Vagina (tissue), 2 donors: ENCODE measurements around the gene BET1L.

ENCODE experiments used
- POLR2A ChIP-seq, 2 donors: fragments of 450-650 bp; IDR thresholded peaks; one replicate each; pipeline ENCODE4 v1.6.1; 2017; ENCODE audit warnings: antibody characterized with exemption in 2 of 2, mild to moderate bottlenecking in 2 of 2, moderate library complexity in 2 of 2
- POLR2AphosphoS5 ChIP-seq, 2 donors: sonication (generic); formaldehyde crosslinking; IDR thresholded peaks; one replicate each; pipeline ENCODE4 v1.9.0; 2017; ENCODE audit warnings: antibody characterized with exemption in 2 of 2, mild to moderate bottlenecking in 2 of 2, low read depth in 1 of 2; ENCODE audit not compliant: insufficient read depth in 1 of 2
- TF ChIP-seq, protein P1 (sequence below), 3 experiments: fragments of 450-650 bp in 2 of 3; fragments of 200-600 bp in 1 of 3; sonication (generic) in 1 of 3; IDR thresholded peaks; one replicate each; pipeline ENCODE4 v1.5.1; 2017 to 2019; ENCODE audit warnings: antibody characterized with exemption in 3 of 3, mild to moderate bottlenecking in 2 of 3, moderate library complexity in 2 of 3

- TF ChIP-seq, protein P1, sequence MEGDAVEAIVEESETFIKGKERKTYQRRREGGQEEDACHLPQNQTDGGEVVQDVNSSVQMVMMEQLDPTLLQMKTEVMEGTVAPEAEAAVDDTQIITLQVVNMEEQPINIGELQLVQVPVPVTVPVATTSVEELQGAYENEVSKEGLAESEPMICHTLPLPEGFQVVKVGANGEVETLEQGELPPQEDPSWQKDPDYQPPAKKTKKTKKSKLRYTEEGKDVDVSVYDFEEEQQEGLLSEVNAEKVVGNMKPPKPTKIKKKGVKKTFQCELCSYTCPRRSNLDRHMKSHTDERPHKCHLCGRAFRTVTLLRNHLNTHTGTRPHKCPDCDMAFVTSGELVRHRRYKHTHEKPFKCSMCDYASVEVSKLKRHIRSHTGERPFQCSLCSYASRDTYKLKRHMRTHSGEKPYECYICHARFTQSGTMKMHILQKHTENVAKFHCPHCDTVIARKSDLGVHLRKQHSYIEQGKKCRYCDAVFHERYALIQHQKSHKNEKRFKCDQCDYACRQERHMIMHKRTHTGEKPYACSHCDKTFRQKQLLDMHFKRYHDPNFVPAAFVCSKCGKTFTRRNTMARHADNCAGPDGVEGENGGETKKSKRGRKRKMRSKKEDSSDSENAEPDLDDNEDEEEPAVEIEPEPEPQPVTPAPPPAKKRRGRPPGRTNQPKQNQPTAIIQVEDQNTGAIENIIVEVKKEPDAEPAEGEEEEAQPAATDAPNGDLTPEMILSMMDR (IDR thresholded peaks at IDR 0.05): no peak
- no peak for TF ChIP-seq POLR2A (IDR thresholded peaks at IDR 0.05)
- TF ChIP-seq POLR2AphosphoS5 (IDR thresholded peaks at IDR 0.05; ENCODE audit: insufficient read depth in 1 of 2, low read depth in 1 of 2): no peak
Observed at GRCh38 chr11:252666-253065, 45.5 kb upstream of the BET1L start.
